Cardiac atrium fibroblast (primary cell): ENCODE results near the gene OR7A17. TPM values are rescaled to one million over a fixed set of nuclear protein-coding genes. Genes with fewer than 3 reads are reported as not detected.

Experiments
- total RNA-seq: library from RNA; depleted of rRNA; stranded (reverse); fragments of >200 nt; gene quantifications from 2 replicates; pipeline ENCODE4 v1.2.3, GENCODE V29; 2015

The OR7A17 gene
- not detected in 2 replicates for total RNA-seq

GRCh38 chr19:14886032-14886431 lies at the start of gene OR7A17:
Gene OR7A17 (minus strand): TSS chr19:14886132. CDS start chr19:14881355, 4,777 bp downstream.

GRCh38 chr19:14848822-14849221 lies 37.1 kb downstream of the OR7A17 start, which contains the start of gene OR7A10:
Gene OR7A10 (minus strand): TSS chr19:14848922. CDS start chr19:14841877, 7,045 bp downstream.

GRCh38 chr19:14835011-14835410 lies 50.9 kb downstream of the OR7A17 start, which contains the start of the genes OR7A5 and OR7C1:
Gene OR7A5 (minus strand): TSS chr19:14835185. CDS start chr19:14828241, 6,944 bp downstream.
Gene OR7C1 (minus strand): TSS chr19:14835185. CDS start chr19:14800136, 35,049 bp downstream.

Other genes starting within 250 kb of the OR7A17 start
- gene ADGRE3, start 211.3 kb downstream of the OR7A17 start, total RNA-seq: not detected in 2 replicates
- gene ZNF333, start 196.1 kb downstream of the OR7A17 start, total RNA-seq: 9.2 and 9.4 TPM in 2 replicates
- 0.32 and 1.4 TPM in 2 replicates for gene ADGRE2, start 107.6 kb downstream of the OR7A17 start, total RNA-seq
- gene OR7A5, start 50.9 kb downstream of the OR7A17 start, total RNA-seq: not detected in 2 replicates
- not detected in 2 replicates for gene OR7C1, start 50.9 kb downstream of the OR7A17 start, total RNA-seq
- gene OR7A10, start 37.2 kb downstream of the OR7A17 start, total RNA-seq: not detected in 2 replicates
- not detected in 2 replicates for gene OR7C2, start 55.4 kb upstream of the OR7A17 start, total RNA-seq
- gene SLC1A6, start 93.7 kb upstream of the OR7A17 start, total RNA-seq: not detected in 2 replicates
- not detected in 2 replicates for gene CASP14, start 163.3 kb upstream of the OR7A17 start, total RNA-seq
- gene OR1I1, start 196.1 kb upstream of the OR7A17 start, total RNA-seq: not detected in 2 replicates
- 59.6 and 61.6 TPM in 2 replicates for gene SYDE1, start 221.3 kb upstream of the OR7A17 start, total RNA-seq